HG02885 (cell line): ENCODE data around the gene TIAM2.
"Not testable (repeated sequence)": the region's sequence is repeated elsewhere in the genome, so short reads cannot be mapped to it uniquely, and the experiment has no call there.

ENCODE experiments used
- ATAC-seq: cut with Tn5 transposase; IDR thresholded peaks from one replicate; pipeline ENCODE4 v1.9.1; 2021; ENCODE audit warnings: mild to moderate bottlenecking; ENCODE audit not compliant: unreplicated experiment, poor library complexity

Gene TIAM2

GRCh38 chr6:155088856-155089255, 93.7 kb downstream of the TIAM2 start:
- no peak for ATAC-seq

- no peak for ATAC-seq
Observed at GRCh38 chr6:155089746-155090145, 94.6 kb downstream of the TIAM2 start.

GRCh38 chr6:155090166-155090565, 95.1 kb downstream of the TIAM2 start:
- ATAC-seq, result no peak

GRCh38 chr6:155091756-155092155, 96.6 kb downstream of the TIAM2 start:
- ATAC-seq, result no peak

- ATAC-seq, result peak; percentile 72
Observed at GRCh38 chr6:155093430-155093829, 98.3 kb downstream of the TIAM2 start.

- ATAC-seq, result no peak
Observed at GRCh38 chr6:155100087-155100486, 105.0 kb downstream of the TIAM2 start.

- no peak for ATAC-seq
Observed at GRCh38 chr6:155100591-155100990, 105.5 kb downstream of the TIAM2 start.

- not testable (repeated sequence) for ATAC-seq
Observed at GRCh38 chr6:155103083-155103645, 108.0 kb downstream of the TIAM2 start.

- ATAC-seq, result no peak
Observed at GRCh38 chr6:155103816-155104366, 108.8 kb downstream of the TIAM2 start.

- no peak for ATAC-seq
Observed at GRCh38 chr6:155106456-155107115, 111.5 kb downstream of the TIAM2 start.

- no peak for ATAC-seq
Observed at GRCh38 chr6:155107432-155108069, 112.4 kb downstream of the TIAM2 start.

GRCh38 chr6:155108070-155108820, 113.1 kb downstream of the TIAM2 start:
- no peak for ATAC-seq

- ATAC-seq, result no peak
Observed at GRCh38 chr6:155110721-155111120, 115.6 kb downstream of the TIAM2 start.

- ATAC-seq, result no peak
Observed at GRCh38 chr6:155112757-155113156, 117.6 kb downstream of the TIAM2 start.

GRCh38 chr6:155115893-155116570, 120.9 kb downstream of the TIAM2 start:
- ATAC-seq, result no peak

- no peak for ATAC-seq
Observed at GRCh38 chr6:155116571-155116910, 121.4 kb downstream of the TIAM2 start.

GRCh38 chr6:155117256-155117655, 122.1 kb downstream of the TIAM2 start:
- ATAC-seq, result no peak

- ATAC-seq, result no peak
Observed at GRCh38 chr6:155117785-155118184, 122.7 kb downstream of the TIAM2 start.

GRCh38 chr6:155119201-155119600, 124.1 kb downstream of the TIAM2 start:
- not testable (repeated sequence) for ATAC-seq

GRCh38 chr6:155120034-155120433, 124.9 kb downstream of the TIAM2 start:
- ATAC-seq, result no peak
